T-helper 1 cell treated with Interleukin-12 subunit alpha and Interleukin-12 subunit beta and Interleukin-4 antibody, amounts not matched to agents 30 μg/mL and 1 μg/mL, for 36 hours (primary cell): Measurements from ENCODE around the gene SH3BP5L.
A peak's percentile ranks its signal among the peaks of the same experiment; 100 is the strongest.
"Not testable (repeated sequence)": the region's sequence is repeated elsewhere in the genome, so short reads cannot be mapped to it uniquely, and the experiment has no call there.

Source experiments
- H3K27ac Mint-ChIP-seq: one replicate; pipeline ENCODE4 v1.8.0; 2021; ENCODE audit warnings: mild to moderate bottlenecking, mixed read lengths
- H3K27me3 Mint-ChIP-seq: one replicate; pipeline ENCODE4 v1.8.0; 2021; ENCODE audit warnings: low read depth, mixed read lengths
- H3K36me3 Mint-ChIP-seq: one replicate; pipeline ENCODE4 v1.8.0; 2021; ENCODE audit warnings: low read depth, mixed read lengths
- H3K4me1 Mint-ChIP-seq: one replicate; pipeline ENCODE4 v1.8.0; 2021; ENCODE audit warnings: low read depth, mixed read lengths
- H3K4me3 Mint-ChIP-seq: one replicate; pipeline ENCODE4 v1.8.0; 2021; ENCODE audit warnings: mild to moderate bottlenecking, moderate library complexity, mixed read lengths
- H3K9me3 Mint-ChIP-seq: one replicate; pipeline ENCODE4 v1.8.0; 2021; ENCODE audit warnings: mixed read lengths

The SH3BP5L gene

GRCh38 chr1:248844526-248844925 is 18.8 kb upstream of the SH3BP5L start:
- H3K27me3 Mint-ChIP-seq: no peaks in the 10 kb centered on the region
- H3K4me1 Mint-ChIP-seq: peaks cover 15% of the 10 kb centered on the region
- H3K4me3 Mint-ChIP-seq: no peak overlapping the region
- H3K9me3 Mint-ChIP-seq: no peaks in the 10 kb centered on the region
- H3K36me3 Mint-ChIP-seq: peaks cover 19% of the 10 kb centered on the region
- H3K27ac Mint-ChIP-seq: no peak overlapping the region

GRCh38 chr1:248843687-248844086 is 18.0 kb upstream of the SH3BP5L start:
- no peaks in the 10 kb centered on the region for H3K27me3 Mint-ChIP-seq
- peaks cover 20% of the 10 kb centered on the region for H3K4me1 Mint-ChIP-seq
- H3K4me3 Mint-ChIP-seq: no peak overlapping the region
- peaks cover 15% of the 10 kb centered on the region for H3K36me3 Mint-ChIP-seq
- no peak overlapping the region for H3K27ac Mint-ChIP-seq
- no peaks in the 10 kb centered on the region for H3K9me3 Mint-ChIP-seq

GRCh38 chr1:248842781-248843331 is 17.1 kb upstream of the SH3BP5L start:
- Mint-ChIP-seq H3K36me3 (peaks cover 15% of the 10 kb centered on the region), H3K9me3 (no peaks in the 10 kb centered on the region), H3K27ac (no peak overlapping the region), H3K4me3 (no peak overlapping the region), H3K27me3 (no peaks in the 10 kb centered on the region), H3K4me1 (peaks cover 20% of the 10 kb centered on the region)

GRCh38 chr1:248841702-248842395 is 16.1 kb upstream of the SH3BP5L start:
- H3K27me3 Mint-ChIP-seq: no peaks in the 10 kb centered on the region
- H3K9me3 Mint-ChIP-seq: no peaks in the 10 kb centered on the region
- H3K4me3 Mint-ChIP-seq: no peak overlapping the region
- H3K4me1 Mint-ChIP-seq: peaks cover 20% of the 10 kb centered on the region
- peaks cover 14% of the 10 kb centered on the region for H3K36me3 Mint-ChIP-seq
- no peak overlapping the region for H3K27ac Mint-ChIP-seq

GRCh38 chr1:248840946-248841345 is 15.2 kb upstream of the SH3BP5L start:
- H3K4me3 Mint-ChIP-seq: peak overlapping the region; percentile 23
- H3K36me3 Mint-ChIP-seq: peaks cover 11% of the 10 kb centered on the region
- no peaks in the 10 kb centered on the region for H3K27me3 Mint-ChIP-seq
- H3K4me1 Mint-ChIP-seq: peaks cover 20% of the 10 kb centered on the region
- H3K27ac Mint-ChIP-seq: peak overlapping the region; percentile 32
- no peaks in the 10 kb centered on the region for H3K9me3 Mint-ChIP-seq

GRCh38 chr1:248839168-248839555 is 13.4 kb upstream of the SH3BP5L start:
- Mint-ChIP-seq H3K36me3 (peaks cover 2% of the 10 kb centered on the region), H3K27ac (peak overlapping the region; percentile 93), H3K4me3 (no peak overlapping the region)

GRCh38 chr1:248838357-248839167 is 12.8 kb upstream of the SH3BP5L start:
- no peaks in the 10 kb centered on the region for H3K27me3 Mint-ChIP-seq
- H3K27ac Mint-ChIP-seq: peak overlapping the region; percentile 93
- H3K9me3 Mint-ChIP-seq: no peaks in the 10 kb centered on the region
- H3K4me1 Mint-ChIP-seq: peaks cover 18% of the 10 kb centered on the region
- no peaks in the 10 kb centered on the region for H3K36me3 Mint-ChIP-seq
- no peak overlapping the region for H3K4me3 Mint-ChIP-seq

More at GRCh38 chr1:248839168-248839555, 13.4 kb upstream of the SH3BP5L start:
- Mint-ChIP-seq H3K9me3 (no peaks in the 10 kb centered on the region), H3K27me3 (no peaks in the 10 kb centered on the region), H3K4me1 (peaks cover 20% of the 10 kb centered on the region)

GRCh38 chr1:248837781-248838356 is 12.2 kb upstream of the SH3BP5L start, which contains the start of gene ZNF672:
TSS of gene ZNF672 (plus strand) at chr1:248838224. CDS start at chr1:248847275, 9,051 bp downstream.
- no peaks in the 10 kb centered on the region for H3K9me3 Mint-ChIP-seq
- H3K4me3 Mint-ChIP-seq: no peak within 1 kb of the TSS
- peak within 1 kb of the TSS; percentile 93 for H3K27ac Mint-ChIP-seq

GRCh38 chr1:248837045-248837780 is 11.5 kb upstream of the SH3BP5L start:
- Mint-ChIP-seq H3K4me3 (no peak overlapping the region), H3K9me3 (no peaks in the 10 kb centered on the region), H3K27ac (no peak overlapping the region), H3K4me1 (peaks cover 18% of the 10 kb centered on the region), H3K27me3 (no peaks in the 10 kb centered on the region), H3K36me3 (no peaks in the 10 kb centered on the region)

More at GRCh38 chr1:248837781-248838356, 12.2 kb upstream of the SH3BP5L start, which contains the start of gene ZNF672:
- Mint-ChIP-seq H3K27me3 (no peaks in the 10 kb centered on the region), H3K4me1 (peaks cover 18% of the 10 kb centered on the region), H3K36me3 (no peaks in the 10 kb centered on the region)

- H3K36me3 Mint-ChIP-seq: no peaks in the 10 kb centered on the region
- no peak overlapping the region for H3K27ac Mint-ChIP-seq
- H3K4me1 Mint-ChIP-seq: peaks cover 4% of the 10 kb centered on the region
- H3K9me3 Mint-ChIP-seq: no peaks in the 10 kb centered on the region
- H3K4me3 Mint-ChIP-seq: no peak overlapping the region
- peaks cover 6% of the 10 kb centered on the region for H3K27me3 Mint-ChIP-seq
Measured at GRCh38 chr1:248834343-248834940, 8.7 kb upstream of the SH3BP5L start.

GRCh38 chr1:248831842-248832241 is 6.1 kb upstream of the SH3BP5L start:
- Mint-ChIP-seq H3K9me3 (no peaks in the 10 kb centered on the region), H3K4me3 (no peak overlapping the region), H3K4me1 (peaks cover 5% of the 10 kb centered on the region), H3K36me3 (no peaks in the 10 kb centered on the region), H3K27ac (no peak overlapping the region), H3K27me3 (peaks cover 6% of the 10 kb centered on the region)

- H3K4me1 Mint-ChIP-seq: peaks cover 11% of the 10 kb centered on the region
- not testable (repeated sequence) for H3K27ac Mint-ChIP-seq
Measured at GRCh38 chr1:248830718-248831017, 5.0 kb upstream of the SH3BP5L start.

GRCh38 chr1:248828845-248829244 is 3.1 kb upstream of the SH3BP5L start:
- H3K27me3 Mint-ChIP-seq: peaks cover 6% of the 10 kb centered on the region
- no peak overlapping the region for H3K27ac Mint-ChIP-seq
- H3K4me1 Mint-ChIP-seq: peaks cover 23% of the 10 kb centered on the region
- H3K4me3 Mint-ChIP-seq: no peak overlapping the region
- no peaks in the 10 kb centered on the region for H3K9me3 Mint-ChIP-seq
- peaks cover 13% of the 10 kb centered on the region for H3K36me3 Mint-ChIP-seq

More at GRCh38 chr1:248830718-248831017, 5.0 kb upstream of the SH3BP5L start:
- H3K27me3 Mint-ChIP-seq, H3K9me3 Mint-ChIP-seq, H3K36me3 Mint-ChIP-seq, H3K4me3 Mint-ChIP-seq: not testable (repeated sequence)

GRCh38 chr1:248825573-248825908 is 174 bp downstream of the SH3BP5L start:
- Mint-ChIP-seq H3K4me1 (peaks cover 44% of the 10 kb centered on the region), H3K27me3 (no peaks in the 10 kb centered on the region), H3K27ac (peak overlapping the region; percentile 99), H3K9me3 (no peaks in the 10 kb centered on the region), H3K4me3 (peak overlapping the region; percentile 98), H3K36me3 (peaks cover 23% of the 10 kb centered on the region)
